ENCODE results near the gene FARS2.

Gene FARS2

DNA sequence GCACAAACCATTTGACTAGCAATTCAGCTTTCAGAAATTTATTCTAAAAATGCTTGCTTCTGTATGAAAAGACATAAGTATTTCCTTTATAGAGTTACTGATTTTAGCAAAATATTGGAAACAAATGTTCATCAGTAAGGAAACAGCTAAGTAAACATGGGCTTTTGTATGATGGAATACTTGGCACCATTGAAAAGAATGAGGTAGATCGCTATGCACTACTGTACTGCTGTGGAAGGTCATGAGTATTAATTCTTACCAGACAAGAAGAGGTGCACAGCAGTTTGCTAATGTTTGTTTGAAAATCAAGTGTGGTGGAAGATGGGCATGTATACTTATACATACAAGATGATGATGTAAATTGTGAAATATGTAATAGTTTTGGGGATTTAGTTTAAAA lies 73.0 kb downstream of the FARS2 start (continued):
- TF ChIP-seq ZNF449 (tag by site-specific recombination; IDR thresholded peaks at IDR 0.05) (no peak), ZNF302 (tag by site-specific recombination; IDR thresholded peaks at IDR 0.05; ENCODE audit: low read depth) (no peak), OSR2 (tag by site-specific recombination; IDR thresholded peaks at IDR 0.05) (no peak), ZNF133 (tag by site-specific recombination; IDR thresholded peaks at IDR 0.05) (no peak), ZNF169 (tag by site-specific recombination; IDR thresholded peaks at IDR 0.05) (no peak), ZNF791 (tag by site-specific recombination; IDR thresholded peaks at IDR 0.05) (no peak), ZFP41 (tag by site-specific recombination; IDR thresholded peaks at IDR 0.05; ENCODE audit: borderline replicate concordance) (no peak), ZNF843 (tag by site-specific recombination; IDR thresholded peaks at IDR 0.05) (no peak), ZBTB10 (tag by site-specific recombination; IDR thresholded peaks at IDR 0.05) (no peak)

DNA sequence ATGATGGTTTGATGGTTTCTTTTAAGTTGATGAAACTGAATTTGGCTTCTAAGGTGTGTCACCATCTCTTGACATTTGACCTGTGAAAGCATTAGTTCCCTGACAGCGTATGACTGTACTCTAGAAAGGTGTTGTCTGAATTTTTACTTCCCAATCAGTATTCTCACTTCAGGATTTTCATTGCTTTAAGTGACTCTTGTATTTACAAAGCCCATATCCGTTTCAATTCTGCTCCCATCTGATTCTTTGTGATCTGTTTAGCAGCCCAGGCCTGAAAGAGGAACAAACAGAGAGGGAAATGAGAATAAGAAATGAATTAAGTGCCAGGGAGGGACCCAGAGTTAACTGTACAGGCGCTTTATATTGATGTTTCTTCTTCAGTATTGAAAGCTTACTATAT lies 73.7 kb downstream of the FARS2 start:
- ChIA-PET CTCF (no interaction called here), POLR2A (no interaction called here)
- no peaks in the 10 kb centered on the region for H3K36me3 ChIP-seq (ENCODE audit: control insufficient read depth in 2 of 2, insufficient read depth in 1 of 2, low read length in 2 of 2)
- H3K27ac ChIP-seq (ENCODE audit: extremely low read depth, low read depth, low read length) = no peak overlapping the region
- H3K4me3 ChIP-seq (ENCODE audit: low read depth, low read length) = no peak overlapping the region
- TF ChIP-seq ZNF600 (tag by site-specific recombination; IDR thresholded peaks at IDR 0.05) (no peak), SETDB1 (IDR thresholded peaks at IDR 0.05; ENCODE audit: insufficient read length, low read length) (no peak), YY1 (tag by site-specific recombination; IDR thresholded peaks at IDR 0.05) (no peak), ZBTB26 (tag by site-specific recombination; optimal IDR thresholded peaks at IDR 0.05) (no peak), ZBTB10 (tag by site-specific recombination; IDR thresholded peaks at IDR 0.05) (no peak), ZEB2 (tag by site-specific recombination; IDR thresholded peaks at IDR 0.05) (no peak), ZNF629 (tag by site-specific recombination; IDR thresholded peaks at IDR 0.05) (no peak), HOXD13 (CRISPR knock-in tag; IDR thresholded peaks at IDR 0.05; ENCODE audit: borderline replicate concordance) (no peak), ZNF549 (tag by site-specific recombination; IDR thresholded peaks at IDR 0.05) (no peak), ZNF555 (tag by site-specific recombination; conservative IDR thresholded peaks at IDR 0.05) (no peak), ZNF292 (tag by site-specific recombination; IDR thresholded peaks at IDR 0.05; ENCODE audit: borderline replicate concordance, low read depth) (no peak), WT1 (tag by site-specific recombination; IDR thresholded peaks at IDR 0.05) (no peak)
- TF ChIP-seq, protein P1, sequence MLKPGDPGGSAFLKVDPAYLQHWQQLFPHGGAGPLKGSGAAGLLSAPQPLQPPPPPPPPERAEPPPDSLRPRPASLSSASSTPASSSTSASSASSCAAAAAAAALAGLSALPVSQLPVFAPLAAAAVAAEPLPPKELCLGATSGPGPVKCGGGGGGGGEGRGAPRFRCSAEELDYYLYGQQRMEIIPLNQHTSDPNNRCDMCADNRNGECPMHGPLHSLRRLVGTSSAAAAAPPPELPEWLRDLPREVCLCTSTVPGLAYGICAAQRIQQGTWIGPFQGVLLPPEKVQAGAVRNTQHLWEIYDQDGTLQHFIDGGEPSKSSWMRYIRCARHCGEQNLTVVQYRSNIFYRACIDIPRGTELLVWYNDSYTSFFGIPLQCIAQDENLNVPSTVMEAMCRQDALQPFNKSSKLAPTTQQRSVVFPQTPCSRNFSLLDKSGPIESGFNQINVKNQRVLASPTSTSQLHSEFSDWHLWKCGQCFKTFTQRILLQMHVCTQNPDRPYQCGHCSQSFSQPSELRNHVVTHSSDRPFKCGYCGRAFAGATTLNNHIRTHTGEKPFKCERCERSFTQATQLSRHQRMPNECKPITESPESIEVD (tag by site-specific recombination; IDR thresholded peaks at IDR 0.05) = no peak
- H3K9me3 ChIP-seq (ENCODE audit: control insufficient read depth, insufficient read depth, low read depth, low read length) = no peaks in the 10 kb centered on the region
- H3K4me1 ChIP-seq (ENCODE audit: control insufficient read depth, insufficient read depth, low read length) = peaks cover 6% of the 10 kb centered on the region; the same call in 1 of the 2 replicates
